Ishikawa (cell line): ENCODE measurements around the gene ZNF664.

Source experiments
- CREB1 ChIP-seq: IDR thresholded peaks from 2 replicates; pipeline ENCODE4 v1.6.1; 2012; ENCODE audit warnings: low read depth
- EP300 ChIP-seq: IDR thresholded peaks from 2 replicates; pipeline ENCODE4 v1.6.1; 2012; ENCODE audit warnings: borderline replicate concordance
- REST ChIP-seq: IDR thresholded peaks from 2 replicates; pipeline ENCODE4 v1.6.1; 2012; ENCODE audit warnings: low read depth, mild to moderate bottlenecking
- TAF1 ChIP-seq: IDR thresholded peaks from 2 replicates; pipeline ENCODE4 v1.6.1; 2012; ENCODE audit warnings: low read depth, mild to moderate bottlenecking
- TCF12 ChIP-seq: IDR thresholded peaks from 2 replicates; pipeline ENCODE4 v1.6.1; 2012; ENCODE audit warnings: low read depth
- TEAD4 ChIP-seq: IDR thresholded peaks from 2 replicates; pipeline ENCODE4 v1.6.1; 2012
- ZBTB7A ChIP-seq: IDR thresholded peaks from 2 replicates; pipeline ENCODE4 v1.6.1; 2012; ENCODE audit warnings: low read depth

DNA sequence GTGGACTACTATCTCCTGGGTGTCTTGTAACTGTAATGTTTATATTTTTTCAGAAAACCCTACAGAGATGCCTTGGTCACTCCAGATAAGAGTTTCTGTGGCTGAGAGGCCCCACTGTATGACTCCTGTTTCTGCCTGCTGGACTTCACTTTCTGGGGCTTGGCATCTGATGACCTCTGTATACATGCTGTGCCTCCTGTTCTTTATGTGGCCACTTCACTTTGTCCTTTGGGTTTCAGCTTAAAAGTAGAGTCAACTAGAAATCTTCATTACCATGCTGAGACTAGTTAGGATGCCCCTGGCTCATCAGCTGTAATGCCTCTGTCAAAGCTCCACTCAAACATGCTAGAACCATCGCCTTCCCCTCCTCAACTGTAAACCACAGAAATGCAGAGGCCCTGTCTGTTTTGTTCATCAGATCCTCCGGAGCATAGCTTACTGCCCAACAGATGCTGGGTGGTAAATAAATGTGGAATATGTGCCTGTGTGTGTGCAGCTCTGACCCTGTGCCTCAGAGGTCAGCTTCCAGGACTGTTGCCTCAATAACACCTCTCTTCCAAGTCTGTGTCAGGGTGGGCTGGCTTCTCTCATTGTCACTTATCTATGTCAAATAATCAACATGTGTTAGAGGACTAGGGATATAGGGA is 25.5 kb downstream of the ZNF664 start:
- no peak for TF ChIP-seq TCF12
- no peak for TF ChIP-seq REST
- TF ChIP-seq EP300, result no peak
- no peak for TF ChIP-seq CREB1
- TF ChIP-seq ZBTB7A, result no peak
- TF ChIP-seq TEAD4, result no peak
- no peak for TF ChIP-seq TAF1
